ENCODE data around the gene FAM50B. TPM values are rescaled to one million over a fixed set of nuclear protein-coding genes. Genes with fewer than 3 reads are reported as not detected.
A peak's percentile ranks its signal among the peaks of the same experiment; 100 is the strongest.

The FAM50B gene
- total RNA-seq, 1 donor, result 6.0 TPM

DNA sequence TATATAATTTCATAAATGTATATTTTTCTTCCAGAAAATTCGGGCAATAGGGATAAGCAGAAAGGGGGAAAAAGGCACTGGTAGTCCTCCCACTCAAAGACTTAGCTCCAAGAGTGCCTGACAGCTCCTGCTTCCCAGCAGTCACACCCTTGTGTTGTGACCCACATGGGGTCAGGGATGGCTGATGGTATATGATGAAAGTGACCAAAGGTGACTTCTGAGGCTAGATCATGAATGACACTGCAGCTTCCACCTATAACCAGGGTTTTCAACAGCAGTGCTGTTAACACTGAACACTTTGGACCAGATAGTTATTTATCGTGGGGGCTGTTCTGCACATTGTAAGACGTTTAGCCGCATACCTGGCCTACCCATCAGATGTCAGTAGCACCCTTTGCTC, 22.3 kb downstream of the FAM50B start:
- H3K4me3 ChIP-seq (ENCODE audit: low read depth, low read length), result no peak overlapping the region
- no peak for DNase-seq (ENCODE audit: low read depth)
- TF ChIP-seq, protein P1, sequence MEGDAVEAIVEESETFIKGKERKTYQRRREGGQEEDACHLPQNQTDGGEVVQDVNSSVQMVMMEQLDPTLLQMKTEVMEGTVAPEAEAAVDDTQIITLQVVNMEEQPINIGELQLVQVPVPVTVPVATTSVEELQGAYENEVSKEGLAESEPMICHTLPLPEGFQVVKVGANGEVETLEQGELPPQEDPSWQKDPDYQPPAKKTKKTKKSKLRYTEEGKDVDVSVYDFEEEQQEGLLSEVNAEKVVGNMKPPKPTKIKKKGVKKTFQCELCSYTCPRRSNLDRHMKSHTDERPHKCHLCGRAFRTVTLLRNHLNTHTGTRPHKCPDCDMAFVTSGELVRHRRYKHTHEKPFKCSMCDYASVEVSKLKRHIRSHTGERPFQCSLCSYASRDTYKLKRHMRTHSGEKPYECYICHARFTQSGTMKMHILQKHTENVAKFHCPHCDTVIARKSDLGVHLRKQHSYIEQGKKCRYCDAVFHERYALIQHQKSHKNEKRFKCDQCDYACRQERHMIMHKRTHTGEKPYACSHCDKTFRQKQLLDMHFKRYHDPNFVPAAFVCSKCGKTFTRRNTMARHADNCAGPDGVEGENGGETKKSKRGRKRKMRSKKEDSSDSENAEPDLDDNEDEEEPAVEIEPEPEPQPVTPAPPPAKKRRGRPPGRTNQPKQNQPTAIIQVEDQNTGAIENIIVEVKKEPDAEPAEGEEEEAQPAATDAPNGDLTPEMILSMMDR (IDR thresholded peaks at IDR 0.05; ENCODE audit: insufficient read depth, low read length), result no peak

DNA sequence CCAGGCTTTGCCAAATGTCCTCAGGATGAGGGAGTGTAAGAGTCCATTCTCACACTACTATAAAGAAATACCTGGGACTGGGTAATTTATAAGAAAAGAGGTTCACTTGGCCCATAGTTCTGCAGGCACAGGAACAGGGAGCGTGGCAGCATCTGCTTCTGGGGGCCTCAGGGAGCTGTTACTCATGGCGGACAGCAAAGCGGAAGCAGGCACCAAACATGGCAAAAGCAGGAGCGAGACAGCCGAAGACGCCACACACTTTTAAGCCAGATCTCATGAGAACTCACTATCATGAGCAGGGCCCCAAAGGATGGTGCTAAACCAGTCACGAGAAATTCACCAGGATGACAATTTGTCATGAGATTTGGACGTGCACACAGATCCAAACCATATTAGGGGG, 22.8 kb downstream of the FAM50B start:
- DNase-seq (ENCODE audit: low read depth), result no peak
- TF ChIP-seq, protein P1 (IDR thresholded peaks at IDR 0.05; ENCODE audit: insufficient read depth, low read length), result no peak
- no peak overlapping the region for H3K4me3 ChIP-seq (ENCODE audit: low read depth, low read length)

DNA sequence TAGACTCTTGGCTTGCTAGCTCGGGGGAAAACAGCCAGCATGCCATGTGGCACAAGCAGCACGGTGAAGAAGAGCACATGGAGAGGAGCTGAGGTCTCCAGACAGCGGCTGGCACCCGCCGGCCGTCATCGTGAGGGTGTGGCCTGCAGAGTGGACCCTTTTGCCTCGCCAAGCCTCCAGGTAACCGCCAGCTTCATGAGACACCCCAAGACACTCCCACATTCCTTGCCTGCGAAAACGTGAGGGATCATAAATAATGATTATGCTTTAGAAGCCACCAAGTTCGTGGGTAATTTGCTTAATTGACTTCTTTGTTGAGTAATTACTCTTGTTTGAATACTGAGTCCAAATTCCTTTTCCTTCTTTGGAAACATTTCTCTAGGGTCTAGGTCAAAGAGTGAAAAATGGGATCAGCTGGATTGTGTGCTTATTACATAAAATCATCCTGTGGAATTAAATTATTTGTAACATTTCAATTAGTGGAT, 23.2 kb downstream of the FAM50B start:
- TF ChIP-seq, protein P1 (IDR thresholded peaks at IDR 0.05; ENCODE audit: insufficient read depth, low read length), result no peak
- DNase-seq (ENCODE audit: low read depth), result no peak
- H3K4me3 ChIP-seq (ENCODE audit: low read depth, low read length), result no peak overlapping the region

DNA sequence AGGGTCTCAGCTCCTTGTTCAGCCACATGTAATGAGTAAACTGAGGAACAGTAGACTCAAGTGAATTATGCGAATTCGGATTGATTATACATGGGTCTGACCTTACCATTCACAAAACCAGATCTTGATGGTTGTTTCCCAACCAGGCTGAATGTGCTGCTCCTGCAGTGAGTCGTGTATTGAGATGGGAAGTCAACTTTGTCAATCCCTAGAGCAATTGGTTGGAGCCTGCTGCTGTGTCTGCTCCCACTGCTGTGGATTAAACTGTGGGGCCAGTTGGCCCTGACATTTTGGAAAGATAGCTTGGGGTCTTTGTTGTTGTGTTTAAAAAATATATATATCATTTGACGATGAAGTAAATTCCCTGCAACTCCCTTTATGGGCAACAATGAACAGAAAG, 23.9 kb downstream of the FAM50B start:
- DNase-seq (ENCODE audit: low read depth), result no peak
- no peak overlapping the region for H3K4me3 ChIP-seq (ENCODE audit: low read depth, low read length)
- TF ChIP-seq, protein P1 (IDR thresholded peaks at IDR 0.05; ENCODE audit: insufficient read depth, low read length), result no peak

DNA sequence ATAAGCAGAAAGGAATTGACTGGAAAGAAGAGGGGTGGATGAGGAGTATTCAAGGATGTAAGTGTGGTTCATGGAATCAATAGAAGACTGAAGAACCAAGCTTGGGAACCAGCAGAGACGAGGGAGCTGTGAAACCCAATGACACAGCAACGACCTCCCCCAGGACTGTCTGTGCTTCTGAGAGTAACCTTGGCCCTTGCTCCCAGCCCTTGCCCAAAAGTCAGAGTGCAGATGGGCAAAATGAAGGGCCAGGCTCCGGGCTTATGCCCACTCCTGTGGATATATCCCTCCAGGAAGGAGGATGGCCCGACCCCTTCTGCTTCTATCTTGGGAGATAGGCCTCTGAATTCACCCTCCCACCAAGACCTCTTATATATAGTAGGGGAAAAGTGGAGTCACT, 24.9 kb downstream of the FAM50B start:
- H3K4me3 ChIP-seq (ENCODE audit: low read depth, low read length), result no peak overlapping the region
- TF ChIP-seq, protein P1 (IDR thresholded peaks at IDR 0.05; ENCODE audit: insufficient read depth, low read length), result no peak
- DNase-seq (ENCODE audit: low read depth), result no peak

DNA sequence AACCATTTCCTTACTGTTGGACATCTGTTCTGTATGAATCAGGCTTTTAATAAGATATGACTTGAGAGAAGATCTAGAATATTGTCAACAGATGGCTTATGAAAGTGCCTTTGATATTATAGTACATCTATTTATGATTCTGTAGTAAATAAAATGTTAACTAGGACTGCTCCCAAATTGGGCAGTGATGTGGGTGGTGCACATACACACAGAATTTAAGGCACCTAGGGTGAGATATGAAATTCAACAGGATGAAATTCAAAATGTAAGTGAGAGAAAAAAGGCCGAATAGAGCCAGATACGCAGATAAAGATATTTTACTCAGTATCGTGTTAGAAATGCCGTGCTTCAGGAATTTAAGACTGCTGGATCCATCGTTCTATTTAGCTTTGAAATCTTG, 26.3 kb downstream of the FAM50B start:
- no peak overlapping the region for H3K4me3 ChIP-seq (ENCODE audit: low read depth, low read length)
- TF ChIP-seq, protein P1 (IDR thresholded peaks at IDR 0.05; ENCODE audit: insufficient read depth, low read length), result no peak
- no peak for DNase-seq (ENCODE audit: low read depth)

DNA sequence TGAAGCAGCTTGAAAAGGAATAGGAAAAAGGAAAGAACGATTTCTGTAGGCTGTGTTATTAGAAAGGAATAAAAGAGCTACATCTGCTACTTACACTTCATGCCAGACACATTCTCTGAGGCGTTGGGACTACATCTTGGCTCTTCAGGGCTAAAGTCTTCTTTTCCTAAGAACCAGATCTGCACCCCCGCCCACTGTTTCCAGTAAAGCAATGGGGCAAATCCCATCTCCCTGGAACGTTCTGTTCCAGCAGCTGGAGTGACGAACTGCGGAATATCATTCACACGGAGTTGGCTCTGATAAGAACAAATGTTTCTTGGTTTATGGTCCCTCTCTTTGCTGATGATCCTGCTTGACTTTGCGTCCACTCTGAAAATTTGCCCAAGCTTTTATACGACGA, 26.9 kb downstream of the FAM50B start:
- TF ChIP-seq, protein P1 (IDR thresholded peaks at IDR 0.05; ENCODE audit: insufficient read depth, low read length), result no peak
- peak; percentile 50 for DNase-seq (ENCODE audit: low read depth)

More for the DNA sequence above, 26.9 kb downstream of the FAM50B start:
- no peak overlapping the region for H3K4me3 ChIP-seq (ENCODE audit: low read depth, low read length)
